Activated naive CD4-positive, alpha-beta T cell treated with anti-CD3 and anti-CD28 coated beads, Interleukin-2, amount 50 U/mL, for 16 hours (primary cell): ENCODE results near the gene SLITRK2.

Experiments
- DNase-seq: peaks from one replicate; pipeline ENCODE4 v3.0.0-alpha.2; 2020

SLITRK2 gene, protein sequence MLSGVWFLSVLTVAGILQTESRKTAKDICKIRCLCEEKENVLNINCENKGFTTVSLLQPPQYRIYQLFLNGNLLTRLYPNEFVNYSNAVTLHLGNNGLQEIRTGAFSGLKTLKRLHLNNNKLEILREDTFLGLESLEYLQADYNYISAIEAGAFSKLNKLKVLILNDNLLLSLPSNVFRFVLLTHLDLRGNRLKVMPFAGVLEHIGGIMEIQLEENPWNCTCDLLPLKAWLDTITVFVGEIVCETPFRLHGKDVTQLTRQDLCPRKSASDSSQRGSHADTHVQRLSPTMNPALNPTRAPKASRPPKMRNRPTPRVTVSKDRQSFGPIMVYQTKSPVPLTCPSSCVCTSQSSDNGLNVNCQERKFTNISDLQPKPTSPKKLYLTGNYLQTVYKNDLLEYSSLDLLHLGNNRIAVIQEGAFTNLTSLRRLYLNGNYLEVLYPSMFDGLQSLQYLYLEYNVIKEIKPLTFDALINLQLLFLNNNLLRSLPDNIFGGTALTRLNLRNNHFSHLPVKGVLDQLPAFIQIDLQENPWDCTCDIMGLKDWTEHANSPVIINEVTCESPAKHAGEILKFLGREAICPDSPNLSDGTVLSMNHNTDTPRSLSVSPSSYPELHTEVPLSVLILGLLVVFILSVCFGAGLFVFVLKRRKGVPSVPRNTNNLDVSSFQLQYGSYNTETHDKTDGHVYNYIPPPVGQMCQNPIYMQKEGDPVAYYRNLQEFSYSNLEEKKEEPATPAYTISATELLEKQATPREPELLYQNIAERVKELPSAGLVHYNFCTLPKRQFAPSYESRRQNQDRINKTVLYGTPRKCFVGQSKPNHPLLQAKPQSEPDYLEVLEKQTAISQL

GRCh38 chrX:145817331-145818185, at the start of gene SLITRK2:
Gene SLITRK2 (plus strand): TSS chrX:145817829. CDS start chrX:145822426, 4,597 bp downstream.
- DNase-seq, result no peak

DNA sequence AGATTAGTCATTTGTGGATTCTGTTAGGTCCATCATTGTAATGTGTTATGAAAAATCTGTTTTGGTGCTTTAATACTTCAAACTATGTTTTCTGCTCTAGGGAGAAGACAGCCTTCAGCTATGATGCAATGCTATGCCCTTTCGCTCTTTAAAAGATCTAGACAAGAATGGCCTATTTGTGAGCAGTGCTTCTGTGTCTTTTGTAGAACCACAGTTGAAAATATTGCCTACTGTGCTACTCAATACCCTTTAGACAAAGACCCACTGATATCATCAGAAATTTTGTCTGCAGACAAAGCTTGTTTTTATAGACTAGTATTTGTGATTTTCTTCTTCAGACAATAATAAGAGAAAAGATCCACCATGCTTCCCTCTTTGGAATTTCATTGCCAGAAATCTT, 44.6 kb upstream of the SLITRK2 start:
- DNase-seq, result no peak

DNA sequence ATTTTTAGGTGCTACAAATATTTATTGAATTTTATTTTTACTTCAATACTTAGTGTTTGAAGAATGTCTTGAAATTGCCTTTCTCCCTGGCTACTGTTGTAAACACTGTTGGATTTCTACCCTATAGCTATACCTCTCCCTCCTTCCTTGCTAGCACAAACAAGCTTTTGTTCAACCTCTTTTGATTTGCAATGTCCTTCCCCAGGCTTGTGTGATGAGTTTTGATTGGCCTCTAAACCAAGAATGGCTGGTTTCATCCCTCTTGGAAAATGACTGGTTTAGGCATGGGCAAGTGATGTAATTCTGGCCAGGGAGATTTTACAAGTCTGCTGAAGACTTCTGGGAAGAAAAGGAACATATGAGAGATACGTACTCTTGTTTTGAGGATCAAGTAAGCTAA, 25.3 kb upstream of the SLITRK2 start:
- no peak for DNase-seq

GRCh38 chrX:145803508-145803907, 14.1 kb upstream of the SLITRK2 start:
- DNase-seq, result no peak

GRCh38 chrX:145813081-145813480, 4.5 kb upstream of the SLITRK2 start:
- no peak for DNase-seq

DNA sequence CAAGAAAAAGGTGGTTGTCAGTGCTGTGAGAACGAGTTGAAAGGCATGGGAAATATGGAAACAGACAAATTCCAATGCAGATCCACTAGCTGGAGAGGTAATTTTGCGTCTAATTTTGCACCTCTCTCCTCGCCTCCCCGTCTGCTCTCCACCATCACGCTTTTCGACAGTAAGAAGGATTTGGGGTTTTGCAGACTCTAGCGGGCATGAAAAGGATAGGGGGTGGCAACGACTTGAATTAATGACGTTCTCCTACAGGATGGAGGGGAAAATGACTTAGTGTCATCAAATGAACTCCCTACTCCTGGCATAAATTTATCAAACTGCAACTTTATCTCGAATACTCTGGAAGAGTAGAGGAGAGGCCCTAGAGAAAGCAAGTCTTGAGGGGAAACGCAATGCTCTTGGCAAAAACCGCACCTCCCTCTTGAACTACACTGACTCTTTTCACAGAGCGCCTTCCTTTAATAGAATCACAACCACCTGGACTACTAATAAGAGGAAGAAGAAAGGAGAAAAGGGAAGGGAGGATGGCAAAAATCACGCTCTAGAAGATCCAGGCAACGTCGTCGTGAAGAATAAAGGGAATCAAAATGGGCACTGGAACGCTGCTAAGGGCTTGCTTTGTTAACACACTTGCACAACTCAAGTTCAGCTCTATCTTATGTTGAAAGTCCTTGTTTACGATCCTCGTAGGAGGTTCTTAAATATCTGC, 871 bp upstream of the SLITRK2 start:
- no peak for DNase-seq

DNA sequence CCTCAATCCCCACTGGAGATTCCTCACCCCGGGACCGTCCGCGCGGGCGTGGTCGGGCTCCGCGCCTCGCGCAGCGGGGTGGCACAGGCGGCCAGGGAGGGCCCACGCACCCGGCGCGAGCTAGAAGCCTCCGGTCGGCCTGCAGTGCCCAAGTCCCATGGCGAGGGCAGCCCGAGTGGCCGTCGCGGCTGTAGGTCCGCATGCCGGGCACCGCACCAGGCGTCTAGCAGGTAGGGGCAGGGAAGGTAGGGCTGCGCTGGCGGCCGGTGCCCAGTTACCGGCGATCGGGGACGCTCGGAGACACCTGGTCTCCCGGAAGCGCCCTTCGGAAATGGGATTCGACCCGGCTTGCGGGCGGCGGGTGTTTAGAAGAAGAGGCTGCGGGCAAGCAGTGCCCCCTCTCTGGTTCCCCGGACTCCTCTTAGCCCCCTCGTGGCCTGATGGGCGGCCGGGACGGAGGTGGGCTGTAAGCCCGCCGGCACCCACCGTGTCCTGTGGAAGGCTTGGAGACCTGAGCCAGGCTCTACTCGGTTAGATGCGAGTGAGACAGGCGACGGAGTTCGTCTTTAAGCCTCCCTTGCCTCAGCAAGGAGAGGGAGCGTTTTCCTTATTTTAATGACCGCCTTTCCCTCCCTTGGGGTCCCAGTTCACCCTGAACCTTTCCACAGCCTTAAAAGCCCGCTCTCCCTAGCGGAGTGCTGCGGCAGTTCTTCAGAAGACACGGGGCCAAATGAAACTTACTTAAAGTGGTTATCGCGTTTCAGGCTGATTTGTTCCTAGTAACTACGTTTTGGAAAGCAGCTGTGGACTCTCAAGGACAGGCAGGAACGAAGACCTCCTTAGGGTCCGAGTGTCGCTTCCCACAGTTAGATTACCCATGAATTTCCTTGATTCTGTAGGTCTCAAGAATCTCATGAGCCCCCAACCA, 821 bp downstream of the SLITRK2 start:
- DNase-seq, result no peak

DNA sequence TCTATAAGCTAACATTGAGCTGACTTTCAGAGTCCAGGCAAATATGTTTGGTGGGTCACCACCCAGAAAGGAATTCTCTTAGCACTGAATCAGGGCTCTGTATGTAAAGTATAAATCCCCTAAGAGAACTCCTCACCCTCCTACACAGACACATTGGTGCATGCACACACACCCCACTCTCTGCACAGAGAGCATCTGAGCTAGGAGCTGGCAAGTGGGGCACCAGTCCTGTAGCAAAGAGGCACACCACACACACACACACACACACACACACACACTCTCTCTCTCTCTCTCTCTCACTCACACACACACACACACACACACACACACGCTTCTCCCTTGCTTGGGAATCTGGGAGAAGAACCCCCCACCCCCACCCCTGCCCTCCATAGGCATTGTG, 3.2 kb downstream of the SLITRK2 start:
- no peak for DNase-seq

- DNase-seq, result no peak
Measured at GRCh38 chrX:145821291-145821897, 3.8 kb downstream of the SLITRK2 start.

DNA sequence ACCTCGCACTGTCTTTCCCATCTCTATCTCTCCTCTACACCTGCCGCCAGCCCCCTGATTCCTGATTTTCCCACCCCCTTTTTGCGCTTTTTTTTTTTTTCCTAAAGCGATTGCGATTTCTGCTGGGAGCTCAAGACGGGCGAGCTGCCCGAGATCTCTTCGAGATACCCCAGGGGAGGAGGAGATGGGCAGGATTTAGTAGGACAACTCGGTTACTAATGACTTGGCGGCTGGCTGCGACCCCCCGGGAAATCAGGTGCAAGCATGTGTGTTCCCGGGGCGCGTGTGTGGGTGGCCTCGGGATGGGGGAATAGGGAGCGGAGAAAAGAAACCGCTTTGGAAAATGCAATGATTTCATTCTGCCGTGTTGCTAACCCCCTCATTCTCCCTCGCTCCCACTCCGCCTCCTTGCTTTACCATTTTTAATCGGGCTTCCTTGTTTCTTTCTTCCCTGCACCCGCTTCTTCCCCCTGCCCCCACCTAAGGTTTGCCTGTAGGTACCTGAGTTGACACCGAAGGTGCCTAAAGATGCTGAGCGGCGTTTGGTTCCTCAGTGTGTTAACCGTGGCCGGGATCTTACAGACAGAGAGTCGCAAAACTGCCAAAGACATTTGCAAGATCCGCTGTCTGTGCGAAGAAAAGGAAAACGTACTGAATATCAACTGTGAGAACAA, 4.4 kb downstream of the SLITRK2 start:
- DNase-seq, result no peak

- DNase-seq, result no peak
Measured at GRCh38 chrX:145823132-145823531, 5.5 kb downstream of the SLITRK2 start.

GRCh38 chrX:145825896-145826295, 8.3 kb downstream of the SLITRK2 start:
- no peak for DNase-seq

- no peak for DNase-seq
Measured at GRCh38 chrX:145826466-145826865, 8.8 kb downstream of the SLITRK2 start.

- no peak for DNase-seq
Measured at GRCh38 chrX:145832796-145833195, 15.2 kb downstream of the SLITRK2 start.

DNA sequence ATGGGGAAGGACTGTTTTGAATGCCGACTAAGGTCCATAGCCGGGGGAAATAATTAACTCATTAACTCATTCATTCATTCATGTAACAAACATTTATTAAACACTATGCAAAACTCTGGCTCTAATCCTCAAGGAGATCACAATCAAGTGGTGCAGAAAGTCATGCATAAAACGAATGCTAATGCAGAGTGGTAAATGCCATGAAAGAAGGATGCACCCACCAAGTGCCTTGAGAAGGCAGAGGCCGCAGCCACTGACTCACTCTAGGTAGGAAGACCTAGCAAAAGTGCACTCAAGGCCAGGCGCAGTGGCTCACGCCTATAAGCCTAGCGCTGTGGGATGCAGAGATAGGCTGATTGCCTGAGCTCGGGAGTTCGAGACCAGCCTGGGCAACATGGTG, 22.9 kb downstream of the SLITRK2 start:
- DNase-seq, result no peak

GRCh38 chrX:145843146-145843904, 25.7 kb downstream of the SLITRK2 start:
- DNase-seq, result no peak

DNA sequence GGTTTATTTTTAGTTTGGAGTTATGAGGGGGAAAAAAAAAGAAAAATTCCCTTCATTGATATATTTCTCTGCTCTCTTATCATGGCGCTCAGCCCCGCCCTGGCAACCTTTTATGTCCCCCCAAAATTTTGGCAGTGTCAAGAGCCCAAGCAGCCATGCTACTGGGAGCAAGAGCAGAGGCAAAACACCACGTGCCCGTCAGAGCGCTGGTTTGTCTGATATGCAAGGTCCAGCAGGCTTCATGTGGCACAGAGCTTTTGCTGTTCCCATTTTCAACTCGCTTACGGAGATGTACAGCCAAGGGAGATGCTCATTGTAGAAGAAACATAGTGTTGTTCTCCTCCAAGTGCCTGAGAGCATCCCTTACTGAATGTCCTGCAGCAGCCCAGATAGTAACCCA, 27.3 kb downstream of the SLITRK2 start:
- DNase-seq, result no peak

- no peak for DNase-seq
Measured at GRCh38 chrX:145848448-145848847, 30.8 kb downstream of the SLITRK2 start.

- no peak for DNase-seq
Measured at GRCh38 chrX:145848857-145849256, 31.2 kb downstream of the SLITRK2 start.
